DOHH2 (cell line): ENCODE results near the gene ALG2.

Source experiments
- EZH2phosphoT487 ChIP-seq: fragments of 200-600 bp; sonication (generic); IDR thresholded peaks from 2 replicates; pipeline ENCODE4 v1.6.1; 2017; ENCODE audit warnings: borderline replicate concordance, mild to moderate bottlenecking, antibody characterized with exemption, low read length, moderate library complexity, mixed read lengths
- TF ChIP-seq, protein P1 (sequence below): fragments of 200-600 bp; sonication (generic); IDR thresholded peaks from one replicate; pipeline ENCODE4 v1.5.1; 2014; ENCODE audit warnings: antibody characterized with exemption, mild to moderate bottlenecking, low read depth, low read length; ENCODE audit not compliant: poor library complexity, severe bottlenecking

DNA sequence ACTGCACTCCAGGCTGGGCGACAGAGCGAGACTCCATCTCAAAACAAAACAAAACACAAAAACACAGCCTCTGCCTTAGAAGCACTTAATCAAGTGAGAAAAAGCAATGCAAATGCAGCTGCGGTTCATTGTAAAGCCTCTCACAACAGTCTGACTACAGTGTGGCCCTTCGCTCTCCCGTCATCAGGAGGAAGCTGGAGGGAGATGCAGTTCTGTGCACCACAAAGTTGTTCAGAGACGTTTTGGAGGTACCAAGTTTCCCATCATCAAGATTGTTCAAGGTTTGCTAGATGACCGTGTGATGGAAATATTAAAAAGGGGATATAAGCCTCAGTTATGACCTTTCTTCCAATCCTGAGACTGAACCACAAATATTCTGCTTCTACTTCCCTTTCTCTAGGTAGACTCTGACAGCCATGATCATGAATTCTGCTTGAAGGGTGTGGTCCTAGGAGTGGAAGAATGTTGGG, 41.2 kb upstream of the ALG2 start:
- TF ChIP-seq, protein P1, sequence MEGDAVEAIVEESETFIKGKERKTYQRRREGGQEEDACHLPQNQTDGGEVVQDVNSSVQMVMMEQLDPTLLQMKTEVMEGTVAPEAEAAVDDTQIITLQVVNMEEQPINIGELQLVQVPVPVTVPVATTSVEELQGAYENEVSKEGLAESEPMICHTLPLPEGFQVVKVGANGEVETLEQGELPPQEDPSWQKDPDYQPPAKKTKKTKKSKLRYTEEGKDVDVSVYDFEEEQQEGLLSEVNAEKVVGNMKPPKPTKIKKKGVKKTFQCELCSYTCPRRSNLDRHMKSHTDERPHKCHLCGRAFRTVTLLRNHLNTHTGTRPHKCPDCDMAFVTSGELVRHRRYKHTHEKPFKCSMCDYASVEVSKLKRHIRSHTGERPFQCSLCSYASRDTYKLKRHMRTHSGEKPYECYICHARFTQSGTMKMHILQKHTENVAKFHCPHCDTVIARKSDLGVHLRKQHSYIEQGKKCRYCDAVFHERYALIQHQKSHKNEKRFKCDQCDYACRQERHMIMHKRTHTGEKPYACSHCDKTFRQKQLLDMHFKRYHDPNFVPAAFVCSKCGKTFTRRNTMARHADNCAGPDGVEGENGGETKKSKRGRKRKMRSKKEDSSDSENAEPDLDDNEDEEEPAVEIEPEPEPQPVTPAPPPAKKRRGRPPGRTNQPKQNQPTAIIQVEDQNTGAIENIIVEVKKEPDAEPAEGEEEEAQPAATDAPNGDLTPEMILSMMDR: no peak
- TF ChIP-seq EZH2phosphoT487: no peak
